GM19238 (cell line): ENCODE measurements around the gene ZDHHC20.

Experiments used
- DNase-seq: peaks from one replicate; pipeline ENCODE4 v3.0.0; 2011; ENCODE audit warnings: low spot score; ENCODE audit not compliant: insufficient read length

The ZDHHC20 gene, protein sequence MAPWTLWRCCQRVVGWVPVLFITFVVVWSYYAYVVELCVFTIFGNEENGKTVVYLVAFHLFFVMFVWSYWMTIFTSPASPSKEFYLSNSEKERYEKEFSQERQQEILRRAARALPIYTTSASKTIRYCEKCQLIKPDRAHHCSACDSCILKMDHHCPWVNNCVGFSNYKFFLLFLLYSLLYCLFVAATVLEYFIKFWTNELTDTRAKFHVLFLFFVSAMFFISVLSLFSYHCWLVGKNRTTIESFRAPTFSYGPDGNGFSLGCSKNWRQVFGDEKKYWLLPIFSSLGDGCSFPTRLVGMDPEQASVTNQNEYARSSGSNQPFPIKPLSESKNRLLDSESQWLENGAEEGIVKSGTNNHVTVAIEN

GRCh38 chr13:21458813-21459701 lies at the start of gene ZDHHC20:
Gene ZDHHC20, minus strand, starts transcription at chr13:21459303. Its CDS starts 132 bp downstream, at chr13:21459171.
- peak; percentile 84 for DNase-seq

GRCh38 chr13:21504379-21504778 lies 45.3 kb upstream of the ZDHHC20 start:
- DNase-seq: no peak

- DNase-seq: no peak
These were observed 42.6 kb upstream of the ZDHHC20 start for GRCh38 chr13:21501686-21502085.

DNA sequence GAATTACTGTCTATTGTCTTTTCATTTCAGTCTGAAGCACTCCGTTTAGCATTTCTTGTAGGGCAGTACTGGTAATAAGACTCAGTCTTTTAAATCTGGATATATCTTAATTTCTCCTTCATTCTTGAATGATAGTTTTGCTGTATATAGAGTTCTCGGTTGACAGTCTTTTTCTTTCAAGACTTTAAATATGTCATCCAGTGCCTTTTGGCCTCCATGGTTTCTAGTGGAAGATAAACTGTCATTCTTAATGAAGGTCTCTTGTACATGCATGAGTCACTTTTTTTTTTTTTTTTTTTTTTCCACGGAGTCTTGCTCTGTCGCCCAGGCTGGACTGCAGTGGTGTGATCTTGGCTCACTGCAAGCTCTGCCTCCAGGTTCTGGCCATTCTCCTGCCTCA lies 27.2 kb upstream of the ZDHHC20 start:
- DNase-seq: no peak

GRCh38 chr13:21483748-21484147 lies 24.6 kb upstream of the ZDHHC20 start:
- DNase-seq: no peak

- no peak for DNase-seq
These were observed 22.3 kb upstream of the ZDHHC20 start for GRCh38 chr13:21481359-21481758.

- DNase-seq: no peak
These were observed 20.0 kb upstream of the ZDHHC20 start for GRCh38 chr13:21478881-21479808.

DNA sequence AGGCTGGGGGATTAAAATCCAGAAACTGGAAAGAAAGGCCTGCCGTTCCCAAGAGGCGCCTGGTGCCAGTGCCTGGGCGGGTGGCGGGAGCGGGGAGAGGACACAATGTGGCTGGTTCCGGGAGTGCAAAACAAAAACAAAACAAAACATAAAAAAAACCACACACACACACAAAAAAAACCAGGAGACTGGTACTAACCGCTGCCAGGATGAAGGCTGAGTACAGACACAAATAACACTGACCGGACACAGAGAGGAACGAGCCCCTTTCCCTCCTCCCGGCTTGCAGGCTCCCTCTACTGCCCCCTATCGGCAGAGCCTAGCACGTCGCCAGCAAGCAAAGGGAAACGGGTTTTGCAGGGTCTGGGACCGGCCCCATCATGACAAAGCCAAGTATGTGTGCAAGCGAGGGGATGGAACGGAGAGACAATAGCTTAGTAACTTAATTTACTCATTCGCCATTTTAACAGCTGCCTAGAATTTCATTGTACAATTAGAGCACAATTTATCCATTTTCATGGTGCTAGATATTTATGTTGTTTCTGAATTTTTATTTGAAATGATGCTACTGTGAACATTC lies 17.9 kb upstream of the ZDHHC20 start:
- DNase-seq: peak; percentile 44

DNA sequence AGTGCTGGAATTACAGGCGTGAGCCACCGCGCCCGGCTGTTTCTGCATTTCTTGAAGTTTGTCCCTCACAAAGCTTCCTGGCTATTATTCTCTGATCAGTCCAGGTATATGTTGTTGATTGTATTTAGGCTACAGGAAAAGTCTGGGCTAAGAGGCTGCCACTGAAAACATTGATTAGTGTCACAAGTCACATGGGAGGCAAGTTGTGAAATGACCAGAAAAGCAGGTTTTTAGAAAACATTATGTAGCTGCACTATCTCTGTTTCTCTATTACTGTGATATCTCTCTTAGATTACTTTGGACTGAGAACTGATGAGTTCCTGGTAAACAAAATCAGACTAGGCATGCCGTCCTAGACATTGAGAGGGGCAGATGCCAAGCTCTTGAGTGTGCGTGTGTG lies 16.0 kb upstream of the ZDHHC20 start:
- DNase-seq: no peak

DNA sequence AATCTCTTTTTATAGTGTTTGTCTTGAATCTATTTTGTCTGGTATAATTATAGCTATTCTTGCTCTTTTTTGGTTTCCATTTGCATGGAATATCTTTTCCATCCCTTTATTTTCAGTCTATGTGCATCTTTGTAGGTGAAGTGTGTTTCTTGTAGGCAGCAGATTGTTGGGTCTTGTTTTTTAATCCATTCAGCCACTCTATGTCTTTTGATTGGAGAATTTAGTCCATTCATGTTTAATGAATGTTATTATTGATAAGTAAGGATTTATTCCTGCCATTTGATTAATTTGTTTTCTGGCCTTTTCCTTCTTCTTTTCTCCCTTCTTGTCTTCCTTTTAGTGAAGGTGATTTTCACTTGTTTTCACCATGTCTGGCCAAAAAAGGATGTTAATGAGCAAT lies 11.7 kb upstream of the ZDHHC20 start:
- DNase-seq: no peak

- DNase-seq: no peak
These were observed 7.4 kb upstream of the ZDHHC20 start for GRCh38 chr13:21466527-21466926.

DNA sequence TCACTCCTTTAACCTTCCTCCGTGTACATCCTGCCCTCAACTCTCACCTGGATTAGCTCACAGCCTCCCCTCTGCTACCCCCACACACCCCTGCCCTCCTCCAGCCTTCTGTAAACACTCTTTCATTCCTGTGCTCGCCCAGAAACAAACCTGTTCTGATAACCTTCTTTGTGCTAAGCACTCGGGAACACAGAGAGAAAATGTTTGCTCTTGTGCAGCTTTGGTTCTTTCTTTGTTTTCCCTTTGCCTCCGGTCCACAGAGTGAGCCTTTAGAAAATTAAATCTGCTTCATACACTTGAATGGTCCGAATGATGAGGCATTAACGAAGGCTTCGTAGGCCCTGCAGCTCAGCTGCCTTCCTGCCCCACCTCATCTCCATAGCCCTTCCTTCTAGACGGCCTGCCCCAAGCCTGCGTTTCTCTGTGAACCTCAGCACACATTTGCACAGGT lies 6.6 kb upstream of the ZDHHC20 start:
- no peak for DNase-seq

GRCh38 chr13:21463424-21463823 lies 4.3 kb upstream of the ZDHHC20 start:
- DNase-seq: no peak

DNA sequence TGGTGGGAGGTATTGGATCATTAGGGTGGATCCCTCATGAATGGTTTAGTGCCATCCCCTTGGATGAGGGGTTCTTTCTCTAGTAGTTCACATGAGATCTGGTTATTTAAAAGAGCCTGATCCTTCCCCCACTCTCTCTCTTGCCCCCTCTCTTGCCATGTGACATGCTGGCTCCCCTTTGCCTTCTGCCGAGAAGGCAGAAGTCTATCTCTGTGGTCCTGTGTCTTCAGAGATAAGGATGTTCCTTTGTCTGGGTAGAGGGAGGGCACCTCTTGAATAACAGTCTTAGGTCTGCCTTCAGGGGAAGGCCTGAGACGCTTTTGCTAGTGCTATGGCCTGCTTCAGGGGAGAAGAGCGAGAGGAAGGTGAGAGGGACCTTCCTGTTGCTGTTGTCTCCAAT lies 2.0 kb upstream of the ZDHHC20 start:
- no peak for DNase-seq

- peak; percentile 49 for DNase-seq
These were observed 671 bp downstream of the ZDHHC20 start for GRCh38 chr13:21458451-21458812.

DNA sequence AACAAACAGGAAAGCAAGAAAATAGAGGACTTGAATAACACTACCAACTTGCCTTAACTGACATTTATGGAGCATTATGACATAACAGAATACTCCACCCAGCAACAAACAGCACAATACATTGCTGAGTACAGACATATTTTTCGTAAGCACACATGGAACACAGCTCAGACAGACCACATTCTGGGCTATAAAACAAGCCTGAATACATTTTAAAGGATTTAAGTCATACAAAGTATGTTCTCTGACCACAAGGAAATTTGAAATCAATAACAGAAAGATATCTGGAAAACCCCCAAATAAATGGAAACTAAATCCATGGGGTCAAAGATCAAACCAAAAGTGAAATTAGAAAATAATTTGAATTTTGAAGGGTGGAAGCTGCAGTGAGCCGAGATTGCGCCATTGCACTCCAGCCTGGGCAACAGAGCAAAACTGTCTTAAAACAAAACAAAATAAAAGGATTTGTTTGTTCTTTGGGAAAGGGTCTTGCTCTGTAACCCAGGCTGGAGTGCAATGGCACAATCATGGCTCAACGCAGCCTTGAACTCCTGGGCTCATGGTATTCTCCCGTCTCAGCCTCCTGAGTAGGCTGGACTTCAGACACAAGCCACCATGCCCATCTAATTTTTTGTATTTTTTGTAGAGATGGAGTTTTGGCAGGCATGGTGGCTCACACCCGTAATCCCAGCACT lies 5.6 kb downstream of the ZDHHC20 start:
- no peak for DNase-seq

DNA sequence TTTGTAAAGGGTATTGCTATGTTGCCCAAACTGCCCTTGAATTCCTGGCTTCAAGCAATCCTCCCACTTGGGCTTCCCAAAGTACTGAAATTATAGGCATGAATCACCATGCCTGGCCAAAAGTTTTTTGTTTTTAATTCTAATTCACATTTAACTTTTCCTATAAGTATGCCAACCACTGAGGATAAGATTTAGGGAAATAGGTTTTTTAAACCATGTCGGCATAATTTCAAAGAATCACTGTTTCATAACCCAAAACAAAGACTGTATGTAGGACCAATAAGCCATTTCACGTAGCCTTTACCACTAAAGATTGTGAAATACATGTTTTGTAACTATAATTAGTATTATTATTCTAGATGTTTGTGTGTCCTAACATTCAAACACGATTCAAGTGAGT lies 8.2 kb downstream of the ZDHHC20 start:
- no peak for DNase-seq

GRCh38 chr13:21446656-21447055 lies 12.4 kb downstream of the ZDHHC20 start:
- no peak for DNase-seq

DNA sequence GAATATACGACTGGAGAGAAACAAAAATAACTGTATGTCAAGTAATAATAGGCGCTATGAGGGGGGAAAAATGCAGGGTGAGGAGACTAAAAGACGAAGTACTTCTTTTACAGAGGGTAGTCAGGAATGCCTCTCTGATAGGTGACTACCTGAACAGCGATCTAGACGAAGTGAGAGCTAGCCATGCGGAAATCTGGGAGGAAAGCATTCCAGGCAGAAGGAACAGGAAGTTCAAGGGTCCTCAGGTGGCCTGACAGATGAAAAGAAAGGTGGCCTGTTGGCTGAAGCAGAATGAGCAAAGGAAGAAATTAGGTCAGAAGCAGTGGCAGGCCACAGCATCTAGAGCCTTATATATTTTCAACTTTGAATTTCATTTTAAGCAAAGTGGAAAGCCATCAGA lies 13.3 kb downstream of the ZDHHC20 start:
- no peak for DNase-seq

DNA sequence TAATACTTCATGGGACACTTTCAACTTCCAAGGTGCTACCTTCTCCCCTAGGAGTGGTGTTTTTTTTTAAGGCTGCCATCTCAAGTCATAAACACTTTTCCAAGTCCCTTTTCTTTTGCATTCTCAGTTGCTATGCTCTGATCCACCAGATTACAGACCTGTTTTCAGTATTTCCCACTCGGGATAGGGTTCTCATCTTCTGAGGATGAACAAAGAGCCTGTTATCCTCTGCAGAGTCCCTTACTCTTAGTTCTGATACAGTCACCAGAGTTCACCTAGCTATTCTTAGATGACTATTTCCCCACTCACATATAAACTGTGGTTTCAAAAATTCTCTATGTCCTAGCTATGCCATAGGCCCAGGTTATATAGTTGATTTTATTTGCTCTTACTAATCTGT lies 15.9 kb downstream of the ZDHHC20 start:
- no peak for DNase-seq
